Panc1 (cell line): Measurements from ENCODE around the gene FBLN2.

Experiments used
- POLR2AphosphoS5 ChIP-seq: IDR thresholded peaks from 2 replicates; pipeline ENCODE4 v1.6.1; 2012; ENCODE audit warnings: mild to moderate bottlenecking, low read depth, low read length, moderate library complexity
- TF ChIP-seq, protein P1 (sequence below): fragments of 450-650 bp; IDR thresholded peaks from 2 replicates; pipeline ENCODE4 v1.5.1; 2017; ENCODE audit warnings: mild to moderate bottlenecking
- TF ChIP-seq, protein P2 (sequence below), 2 experiments: IDR thresholded peaks; 2 replicates each; pipeline ENCODE4 v1.6.1; 2011 to 2012; ENCODE audit warnings: low read depth in 2 of 2, control low read depth in 1 of 2, low read length in 1 of 2, mild to moderate bottlenecking in 1 of 2, moderate library complexity in 1 of 2; ENCODE audit not compliant: insufficient read depth in 1 of 2

DNA sequence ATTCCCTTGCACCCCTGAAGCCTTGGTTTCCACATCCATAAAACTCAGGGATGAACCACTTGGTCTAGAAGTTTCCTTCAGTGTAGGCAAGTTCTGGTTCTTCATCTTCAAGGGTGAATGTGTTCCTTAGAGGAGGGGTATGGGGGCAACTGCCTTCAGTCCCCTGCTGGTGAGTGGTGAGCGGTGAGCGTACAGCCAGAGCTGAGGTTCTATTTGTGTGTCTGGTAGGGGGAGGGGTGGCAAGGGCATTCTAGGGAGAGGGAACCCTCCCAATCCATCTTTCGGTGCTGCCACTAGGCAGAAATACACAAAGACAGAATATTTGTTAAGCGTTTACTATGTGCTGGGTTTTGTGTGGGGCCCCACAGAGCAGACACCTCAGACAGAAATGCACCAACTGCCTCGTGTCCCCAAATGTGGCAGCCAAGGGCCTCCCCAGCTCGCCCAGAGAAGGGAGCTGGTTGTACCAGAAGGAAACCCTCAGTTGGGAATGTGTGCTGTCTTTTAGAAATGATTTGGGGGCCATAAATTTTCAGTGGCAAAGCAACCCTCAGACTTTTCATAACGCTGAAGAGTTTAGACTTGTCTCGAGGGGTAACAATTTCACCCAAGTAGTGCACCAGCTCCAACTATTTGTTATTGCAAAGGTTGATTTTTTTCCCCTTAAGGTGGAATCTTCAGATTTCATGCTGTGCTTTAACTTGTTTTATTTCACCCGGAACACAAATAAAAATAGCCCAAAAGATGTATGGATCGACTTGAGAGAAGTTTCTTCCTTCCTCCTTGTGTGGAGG lies 137.6 kb downstream of the FBLN2 start:
- TF ChIP-seq, protein P1, sequence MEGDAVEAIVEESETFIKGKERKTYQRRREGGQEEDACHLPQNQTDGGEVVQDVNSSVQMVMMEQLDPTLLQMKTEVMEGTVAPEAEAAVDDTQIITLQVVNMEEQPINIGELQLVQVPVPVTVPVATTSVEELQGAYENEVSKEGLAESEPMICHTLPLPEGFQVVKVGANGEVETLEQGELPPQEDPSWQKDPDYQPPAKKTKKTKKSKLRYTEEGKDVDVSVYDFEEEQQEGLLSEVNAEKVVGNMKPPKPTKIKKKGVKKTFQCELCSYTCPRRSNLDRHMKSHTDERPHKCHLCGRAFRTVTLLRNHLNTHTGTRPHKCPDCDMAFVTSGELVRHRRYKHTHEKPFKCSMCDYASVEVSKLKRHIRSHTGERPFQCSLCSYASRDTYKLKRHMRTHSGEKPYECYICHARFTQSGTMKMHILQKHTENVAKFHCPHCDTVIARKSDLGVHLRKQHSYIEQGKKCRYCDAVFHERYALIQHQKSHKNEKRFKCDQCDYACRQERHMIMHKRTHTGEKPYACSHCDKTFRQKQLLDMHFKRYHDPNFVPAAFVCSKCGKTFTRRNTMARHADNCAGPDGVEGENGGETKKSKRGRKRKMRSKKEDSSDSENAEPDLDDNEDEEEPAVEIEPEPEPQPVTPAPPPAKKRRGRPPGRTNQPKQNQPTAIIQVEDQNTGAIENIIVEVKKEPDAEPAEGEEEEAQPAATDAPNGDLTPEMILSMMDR, result no peak
- TF ChIP-seq POLR2AphosphoS5, result no peak
- TF ChIP-seq, protein P2, sequence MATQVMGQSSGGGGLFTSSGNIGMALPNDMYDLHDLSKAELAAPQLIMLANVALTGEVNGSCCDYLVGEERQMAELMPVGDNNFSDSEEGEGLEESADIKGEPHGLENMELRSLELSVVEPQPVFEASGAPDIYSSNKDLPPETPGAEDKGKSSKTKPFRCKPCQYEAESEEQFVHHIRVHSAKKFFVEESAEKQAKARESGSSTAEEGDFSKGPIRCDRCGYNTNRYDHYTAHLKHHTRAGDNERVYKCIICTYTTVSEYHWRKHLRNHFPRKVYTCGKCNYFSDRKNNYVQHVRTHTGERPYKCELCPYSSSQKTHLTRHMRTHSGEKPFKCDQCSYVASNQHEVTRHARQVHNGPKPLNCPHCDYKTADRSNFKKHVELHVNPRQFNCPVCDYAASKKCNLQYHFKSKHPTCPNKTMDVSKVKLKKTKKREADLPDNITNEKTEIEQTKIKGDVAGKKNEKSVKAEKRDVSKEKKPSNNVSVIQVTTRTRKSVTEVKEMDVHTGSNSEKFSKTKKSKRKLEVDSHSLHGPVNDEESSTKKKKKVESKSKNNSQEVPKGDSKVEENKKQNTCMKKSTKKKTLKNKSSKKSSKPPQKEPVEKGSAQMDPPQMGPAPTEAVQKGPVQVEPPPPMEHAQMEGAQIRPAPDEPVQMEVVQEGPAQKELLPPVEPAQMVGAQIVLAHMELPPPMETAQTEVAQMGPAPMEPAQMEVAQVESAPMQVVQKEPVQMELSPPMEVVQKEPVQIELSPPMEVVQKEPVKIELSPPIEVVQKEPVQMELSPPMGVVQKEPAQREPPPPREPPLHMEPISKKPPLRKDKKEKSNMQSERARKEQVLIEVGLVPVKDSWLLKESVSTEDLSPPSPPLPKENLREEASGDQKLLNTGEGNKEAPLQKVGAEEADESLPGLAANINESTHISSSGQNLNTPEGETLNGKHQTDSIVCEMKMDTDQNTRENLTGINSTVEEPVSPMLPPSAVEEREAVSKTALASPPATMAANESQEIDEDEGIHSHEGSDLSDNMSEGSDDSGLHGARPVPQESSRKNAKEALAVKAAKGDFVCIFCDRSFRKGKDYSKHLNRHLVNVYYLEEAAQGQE (IDR thresholded peaks at IDR 0.05; ENCODE audit: insufficient read depth in 1 of 2, low read depth in 2 of 2, low read length in 1 of 2), result no peak
